WTC11 (cell line): Measurements from ENCODE around the gene UROC1. TPM values are rescaled to one million over a fixed set of nuclear protein-coding genes. Genes with fewer than 3 reads are reported as not detected.

ENCODE experiments used
- ATAC-seq: fragments of 200-7000 bp; cut with Tn5 transposase; 2 replicates; pipeline ENCODE4 v1.10.0; 2021; ENCODE audit warnings: mild to moderate bottlenecking, moderate library complexity
- CTCF ChIA-PET: fragments of 300-600 bp; sonication (Branson Sonifier 250); formaldehyde crosslinking; loops from one replicate; lab custom pipeline; 2021; ENCODE audit warnings: antibody characterized with exemption; lab: Charles Lee
- POLR2A ChIA-PET: fragments of 350-600 bp; sonication (Branson Sonifier 250); formaldehyde crosslinking; loops from one replicate; lab custom pipeline; 2021; ENCODE audit warnings: antibody characterized with exemption; lab: Charles Lee
- DNase-seq: peaks from one replicate; pipeline ENCODE4 v3.0.0; 2021; ENCODE audit warnings: low spot score
- H3K27ac Mint-ChIP-seq: 2 replicates; pipeline ENCODE4 v1.8.0; 2021; ENCODE audit warnings: mixed read lengths
- H3K27me3 Mint-ChIP-seq: 2 replicates; pipeline ENCODE4 v1.8.0; 2021; ENCODE audit warnings: low read depth, mild to moderate bottlenecking, moderate library complexity, mixed read lengths
- H3K36me3 Mint-ChIP-seq: 2 replicates; pipeline ENCODE4 v1.8.0; 2021; ENCODE audit warnings: mixed read lengths
- H3K4me1 Mint-ChIP-seq: 2 replicates; pipeline ENCODE4 v1.8.0; 2022; ENCODE audit warnings: mixed read lengths
- H3K4me3 Mint-ChIP-seq: 2 replicates; pipeline ENCODE4 v1.8.0; 2021; ENCODE audit warnings: mild to moderate bottlenecking, moderate library complexity, mixed read lengths
- H3K9me3 Mint-ChIP-seq: 2 replicates; pipeline ENCODE4 v1.8.0; 2021; ENCODE audit warnings: mixed read lengths
- JUN ChIP-seq: sonication (generic); formaldehyde crosslinking; IDR thresholded peaks from 2 replicates; pipeline ENCODE4 v1.8.0; 2023; ENCODE audit warnings: mild to moderate bottlenecking, missing genetic modification reagents
- NR1H2 ChIP-seq: sonication (generic); formaldehyde crosslinking; IDR thresholded peaks from 2 replicates; pipeline ENCODE4 v1.9.0; 2021; ENCODE audit warnings: mild to moderate bottlenecking, moderate library complexity, missing genetic modification reagents
- ZNF671 ChIP-seq: fragments of 250-450 bp; sonication (Bioruptor Pico); IDR thresholded peaks from 2 replicates; pipeline ENCODE4 v1.8.0; 2021; ENCODE audit warnings: mild to moderate bottlenecking
- total RNA-seq: library from RNA; stranded (reverse); gene quantifications from 3 replicates; pipeline ENCODE4 v1.2.3, GENCODE V29; 2021
- TF ChIP-seq, protein P1 (sequence below): sonication (generic); formaldehyde crosslinking; IDR thresholded peaks from 2 replicates; pipeline ENCODE4 v1.8.1; 2023; ENCODE audit warnings: mild to moderate bottlenecking, missing genetic modification reagents
- TF ChIP-seq, protein P2 (sequence below): sonication (generic); formaldehyde crosslinking; IDR thresholded peaks from 2 replicates; pipeline ENCODE4 v1.8.0; 2023; ENCODE audit warnings: mild to moderate bottlenecking, missing genetic modification reagents
- TF ChIP-seq, protein P3 (sequence below): sonication (generic); formaldehyde crosslinking; IDR thresholded peaks from 2 replicates; pipeline ENCODE4 v1.8.0; 2023; ENCODE audit warnings: missing genetic modification reagents, mild to moderate bottlenecking, borderline replicate concordance
- TF ChIP-seq, protein P4 (sequence below): fragments of 250-450 bp; sonication (Bioruptor Pico); IDR thresholded peaks from 2 replicates; pipeline ENCODE4 v1.8.0; 2021; ENCODE audit warnings: mild to moderate bottlenecking
- TF ChIP-seq, protein P5 (sequence below): sonication (generic); formaldehyde crosslinking; IDR thresholded peaks from 2 replicates; pipeline ENCODE4 v1.8.0; 2022; ENCODE audit warnings: mild to moderate bottlenecking, missing genetic modification reagents

UROC1 gene
- total RNA-seq, 1 experiment from 2014 or later: not detected

DNA sequence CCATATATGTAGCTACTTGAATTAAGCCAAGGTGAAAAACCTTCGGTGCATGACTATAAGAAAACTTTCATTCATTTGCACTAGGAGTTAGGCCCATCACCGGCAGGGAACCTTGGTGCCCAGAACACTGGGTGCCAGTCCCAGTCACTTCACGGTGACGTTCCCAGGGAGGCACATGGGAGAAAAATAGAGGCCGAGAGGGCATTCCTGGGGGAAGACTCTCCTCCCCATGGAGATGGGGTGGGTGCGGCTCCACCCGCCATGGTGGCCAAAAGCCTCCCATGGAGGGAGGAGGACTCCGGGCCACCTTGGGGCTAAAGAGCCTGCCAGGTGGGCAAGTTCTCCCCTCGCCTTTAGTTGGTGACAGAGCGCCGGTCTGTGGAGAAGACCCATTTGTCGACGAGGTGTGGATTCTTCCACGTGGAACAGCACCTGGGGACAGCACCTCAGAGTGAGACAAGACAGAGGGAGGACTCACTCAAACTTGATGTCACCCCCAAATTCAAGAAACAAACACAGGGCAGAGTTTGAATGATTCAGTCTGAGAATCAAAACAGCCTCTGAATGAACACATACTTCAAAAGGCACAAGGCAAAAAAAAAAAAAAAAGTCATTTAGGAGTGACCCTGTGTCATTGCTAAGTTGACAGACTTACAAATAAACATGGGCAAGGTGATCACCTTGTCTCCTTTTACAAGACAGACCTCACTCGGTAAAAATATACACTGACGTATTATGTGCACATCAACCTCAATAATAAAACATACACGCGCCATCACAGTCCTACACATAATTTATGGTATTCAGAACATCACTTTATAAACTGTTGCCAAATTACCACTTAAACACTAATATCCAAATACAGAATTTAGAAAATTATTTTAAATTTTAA is 80.5 kb downstream of the UROC1 start (continued):
- TF ChIP-seq, protein P1, sequence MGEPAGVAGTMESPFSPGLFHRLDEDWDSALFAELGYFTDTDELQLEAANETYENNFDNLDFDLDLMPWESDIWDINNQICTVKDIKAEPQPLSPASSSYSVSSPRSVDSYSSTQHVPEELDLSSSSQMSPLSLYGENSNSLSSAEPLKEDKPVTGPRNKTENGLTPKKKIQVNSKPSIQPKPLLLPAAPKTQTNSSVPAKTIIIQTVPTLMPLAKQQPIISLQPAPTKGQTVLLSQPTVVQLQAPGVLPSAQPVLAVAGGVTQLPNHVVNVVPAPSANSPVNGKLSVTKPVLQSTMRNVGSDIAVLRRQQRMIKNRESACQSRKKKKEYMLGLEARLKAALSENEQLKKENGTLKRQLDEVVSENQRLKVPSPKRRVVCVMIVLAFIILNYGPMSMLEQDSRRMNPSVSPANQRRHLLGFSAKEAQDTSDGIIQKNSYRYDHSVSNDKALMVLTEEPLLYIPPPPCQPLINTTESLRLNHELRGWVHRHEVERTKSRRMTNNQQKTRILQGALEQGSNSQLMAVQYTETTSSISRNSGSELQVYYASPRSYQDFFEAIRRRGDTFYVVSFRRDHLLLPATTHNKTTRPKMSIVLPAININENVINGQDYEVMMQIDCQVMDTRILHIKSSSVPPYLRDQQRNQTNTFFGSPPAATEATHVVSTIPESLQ (CRISPR knock-in tag): no peak
- TF ChIP-seq JUN: no peak
- TF ChIP-seq, protein P2, sequence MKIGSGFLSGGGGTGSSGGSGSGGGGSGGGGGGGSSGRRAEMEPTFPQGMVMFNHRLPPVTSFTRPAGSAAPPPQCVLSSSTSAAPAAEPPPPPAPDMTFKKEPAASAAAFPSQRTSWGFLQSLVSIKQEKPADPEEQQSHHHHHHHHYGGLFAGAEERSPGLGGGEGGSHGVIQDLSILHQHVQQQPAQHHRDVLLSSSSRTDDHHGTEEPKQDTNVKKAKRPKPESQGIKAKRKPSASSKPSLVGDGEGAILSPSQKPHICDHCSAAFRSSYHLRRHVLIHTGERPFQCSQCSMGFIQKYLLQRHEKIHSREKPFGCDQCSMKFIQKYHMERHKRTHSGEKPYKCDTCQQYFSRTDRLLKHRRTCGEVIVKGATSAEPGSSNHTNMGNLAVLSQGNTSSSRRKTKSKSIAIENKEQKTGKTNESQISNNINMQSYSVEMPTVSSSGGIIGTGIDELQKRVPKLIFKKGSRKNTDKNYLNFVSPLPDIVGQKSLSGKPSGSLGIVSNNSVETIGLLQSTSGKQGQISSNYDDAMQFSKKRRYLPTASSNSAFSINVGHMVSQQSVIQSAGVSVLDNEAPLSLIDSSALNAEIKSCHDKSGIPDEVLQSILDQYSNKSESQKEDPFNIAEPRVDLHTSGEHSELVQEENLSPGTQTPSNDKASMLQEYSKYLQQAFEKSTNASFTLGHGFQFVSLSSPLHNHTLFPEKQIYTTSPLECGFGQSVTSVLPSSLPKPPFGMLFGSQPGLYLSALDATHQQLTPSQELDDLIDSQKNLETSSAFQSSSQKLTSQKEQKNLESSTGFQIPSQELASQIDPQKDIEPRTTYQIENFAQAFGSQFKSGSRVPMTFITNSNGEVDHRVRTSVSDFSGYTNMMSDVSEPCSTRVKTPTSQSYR (CRISPR knock-in tag): no peak
- no peak for TF ChIP-seq ZNF671 (CRISPR knock-in tag)
- no peak for TF ChIP-seq NR1H2 (CRISPR knock-in tag)
- TF ChIP-seq, protein P3, sequence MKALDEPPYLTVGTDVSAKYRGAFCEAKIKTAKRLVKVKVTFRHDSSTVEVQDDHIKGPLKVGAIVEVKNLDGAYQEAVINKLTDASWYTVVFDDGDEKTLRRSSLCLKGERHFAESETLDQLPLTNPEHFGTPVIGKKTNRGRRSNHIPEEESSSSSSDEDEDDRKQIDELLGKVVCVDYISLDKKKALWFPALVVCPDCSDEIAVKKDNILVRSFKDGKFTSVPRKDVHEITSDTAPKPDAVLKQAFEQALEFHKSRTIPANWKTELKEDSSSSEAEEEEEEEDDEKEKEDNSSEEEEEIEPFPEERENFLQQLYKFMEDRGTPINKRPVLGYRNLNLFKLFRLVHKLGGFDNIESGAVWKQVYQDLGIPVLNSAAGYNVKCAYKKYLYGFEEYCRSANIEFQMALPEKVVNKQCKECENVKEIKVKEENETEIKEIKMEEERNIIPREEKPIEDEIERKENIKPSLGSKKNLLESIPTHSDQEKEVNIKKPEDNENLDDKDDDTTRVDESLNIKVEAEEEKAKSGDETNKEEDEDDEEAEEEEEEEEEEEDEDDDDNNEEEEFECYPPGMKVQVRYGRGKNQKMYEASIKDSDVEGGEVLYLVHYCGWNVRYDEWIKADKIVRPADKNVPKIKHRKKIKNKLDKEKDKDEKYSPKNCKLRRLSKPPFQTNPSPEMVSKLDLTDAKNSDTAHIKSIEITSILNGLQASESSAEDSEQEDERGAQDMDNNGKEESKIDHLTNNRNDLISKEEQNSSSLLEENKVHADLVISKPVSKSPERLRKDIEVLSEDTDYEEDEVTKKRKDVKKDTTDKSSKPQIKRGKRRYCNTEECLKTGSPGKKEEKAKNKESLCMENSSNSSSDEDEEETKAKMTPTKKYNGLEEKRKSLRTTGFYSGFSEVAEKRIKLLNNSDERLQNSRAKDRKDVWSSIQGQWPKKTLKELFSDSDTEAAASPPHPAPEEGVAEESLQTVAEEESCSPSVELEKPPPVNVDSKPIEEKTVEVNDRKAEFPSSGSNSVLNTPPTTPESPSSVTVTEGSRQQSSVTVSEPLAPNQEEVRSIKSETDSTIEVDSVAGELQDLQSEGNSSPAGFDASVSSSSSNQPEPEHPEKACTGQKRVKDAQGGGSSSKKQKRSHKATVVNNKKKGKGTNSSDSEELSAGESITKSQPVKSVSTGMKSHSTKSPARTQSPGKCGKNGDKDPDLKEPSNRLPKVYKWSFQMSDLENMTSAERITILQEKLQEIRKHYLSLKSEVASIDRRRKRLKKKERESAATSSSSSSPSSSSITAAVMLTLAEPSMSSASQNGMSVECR (CRISPR knock-in tag): no peak

DNA sequence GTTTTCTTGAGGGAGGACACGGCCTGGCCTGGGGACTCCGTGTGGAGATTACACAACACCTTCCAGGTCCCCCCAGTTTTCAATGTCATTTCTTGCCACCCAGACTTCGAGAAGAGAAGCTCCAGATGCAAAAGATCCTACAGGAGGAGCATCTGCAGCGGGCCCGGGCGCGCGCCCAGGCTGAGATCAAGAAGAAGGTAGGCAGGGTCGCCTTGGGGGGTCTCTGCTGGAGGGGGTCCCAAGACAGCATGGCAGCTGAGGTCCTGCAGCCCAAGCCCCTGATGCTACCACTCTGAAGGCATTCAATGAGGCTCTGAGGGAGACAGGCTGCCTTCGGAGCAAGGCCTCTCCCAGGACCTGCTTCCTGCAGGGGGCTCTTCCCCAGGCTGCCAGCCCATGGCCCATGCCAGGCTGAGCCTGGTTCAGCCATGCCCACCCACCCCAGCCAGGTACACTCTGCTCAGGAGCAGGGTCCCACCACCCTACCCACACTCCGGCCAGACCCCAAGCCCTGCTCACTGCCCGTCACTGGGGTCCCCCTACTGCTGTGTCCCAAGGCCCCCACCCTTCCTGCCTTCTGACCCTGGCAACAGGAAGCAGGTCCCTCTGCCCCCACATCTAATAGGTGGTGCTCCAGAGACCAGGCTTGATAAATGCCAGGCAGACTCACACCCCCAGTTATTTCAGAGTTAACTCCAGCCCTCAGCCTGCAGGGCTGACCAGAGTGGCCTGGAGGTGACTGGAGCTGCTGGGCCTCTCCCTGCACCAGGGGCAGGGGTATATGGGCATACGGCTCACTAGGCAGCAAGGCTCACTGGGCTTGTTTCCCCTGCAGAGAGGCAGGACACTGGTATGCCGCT is 81.9 kb downstream of the UROC1 start:
- TF ChIP-seq, protein P4, sequence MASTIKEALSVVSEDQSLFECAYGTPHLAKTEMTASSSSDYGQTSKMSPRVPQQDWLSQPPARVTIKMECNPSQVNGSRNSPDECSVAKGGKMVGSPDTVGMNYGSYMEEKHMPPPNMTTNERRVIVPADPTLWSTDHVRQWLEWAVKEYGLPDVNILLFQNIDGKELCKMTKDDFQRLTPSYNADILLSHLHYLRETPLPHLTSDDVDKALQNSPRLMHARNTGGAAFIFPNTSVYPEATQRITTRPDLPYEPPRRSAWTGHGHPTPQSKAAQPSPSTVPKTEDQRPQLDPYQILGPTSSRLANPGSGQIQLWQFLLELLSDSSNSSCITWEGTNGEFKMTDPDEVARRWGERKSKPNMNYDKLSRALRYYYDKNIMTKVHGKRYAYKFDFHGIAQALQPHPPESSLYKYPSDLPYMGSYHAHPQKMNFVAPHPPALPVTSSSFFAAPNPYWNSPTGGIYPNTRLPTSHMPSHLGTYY (CRISPR knock-in tag): no peak
- TF ChIP-seq, protein P5, sequence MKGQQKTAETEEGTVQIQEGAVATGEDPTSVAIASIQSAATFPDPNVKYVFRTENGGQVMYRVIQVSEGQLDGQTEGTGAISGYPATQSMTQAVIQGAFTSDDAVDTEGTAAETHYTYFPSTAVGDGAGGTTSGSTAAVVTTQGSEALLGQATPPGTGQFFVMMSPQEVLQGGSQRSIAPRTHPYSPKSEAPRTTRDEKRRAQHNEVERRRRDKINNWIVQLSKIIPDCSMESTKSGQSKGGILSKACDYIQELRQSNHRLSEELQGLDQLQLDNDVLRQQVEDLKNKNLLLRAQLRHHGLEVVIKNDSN (CRISPR knock-in tag): no peak
- Mint-ChIP-seq H3K4me3 (no peak overlapping the region), H3K27ac (no peak overlapping the region; the same call in 1 of the 2 replicates), H3K27me3 (no peaks in the 10 kb centered on the region), H3K9me3 (peaks cover 4% of the 10 kb centered on the region; the same call in 1 of the 2 replicates), H3K36me3 (peaks cover 12% of the 10 kb centered on the region; the same call in 1 of the 2 replicates), H3K4me1 (peaks cover 4% of the 10 kb centered on the region; the same call in 1 of the 2 replicates)
- ChIA-PET POLR2A (no interaction called here), CTCF (no interaction called here)
- ATAC-seq: no peak
- DNase-seq: no peak
